Femur (tissue), 1 donor: ENCODE data around the gene ANKDD1A.

Source experiments
- DNase-seq: peaks from one replicate; pipeline ENCODE4 v3.0.0-alpha.2; 2017

Gene ANKDD1A

GRCh38 chr15:64970698-64971097, 59.0 kb downstream of the ANKDD1A start:
- no peak for DNase-seq

DNA sequence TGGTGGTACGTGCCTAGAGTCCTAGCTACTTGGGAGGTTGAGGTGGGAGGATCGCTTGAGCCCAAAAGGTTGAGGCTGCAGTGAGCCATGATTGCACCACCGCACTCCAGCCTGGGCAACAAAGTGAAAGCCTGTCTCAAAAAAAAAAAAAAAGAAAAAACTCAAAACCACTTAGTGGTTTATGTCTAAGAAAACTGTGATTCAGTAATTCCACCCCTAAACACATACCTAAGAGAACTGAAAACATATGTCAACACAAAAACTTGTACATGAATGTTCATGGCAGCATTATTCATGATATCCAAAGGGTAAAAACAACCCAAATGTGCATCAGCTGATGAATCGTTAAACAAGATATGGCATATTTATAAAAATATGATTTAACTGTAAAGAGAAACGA, 63.7 kb downstream of the ANKDD1A start:
- no peak for DNase-seq

DNA sequence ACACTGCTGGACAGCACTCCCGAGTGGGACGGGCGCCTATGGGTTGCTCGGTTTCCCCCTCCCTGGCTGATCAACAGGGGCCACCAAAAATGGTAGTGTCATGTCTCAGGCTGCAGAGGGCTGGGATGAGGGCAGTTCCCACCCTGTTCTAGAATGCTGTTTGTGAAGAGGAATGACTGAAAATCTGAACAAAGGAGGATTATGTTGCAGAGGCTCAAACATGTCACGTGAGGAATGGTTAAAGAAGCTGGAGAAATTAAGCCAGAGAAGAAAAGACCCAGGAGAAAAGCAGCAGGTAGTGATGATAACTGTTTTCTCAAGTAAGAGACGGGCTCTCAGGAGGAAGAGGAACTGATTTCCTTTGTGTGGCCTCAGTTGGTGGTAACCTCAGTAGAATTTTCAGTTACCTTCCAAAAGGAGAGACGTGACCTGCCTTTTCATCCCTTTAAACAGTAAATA, 67.6 kb downstream of the ANKDD1A start:
- DNase-seq = no peak

- DNase-seq = no peak
Observed at GRCh38 chr15:64981812-64982431, 70.2 kb downstream of the ANKDD1A start.

DNA sequence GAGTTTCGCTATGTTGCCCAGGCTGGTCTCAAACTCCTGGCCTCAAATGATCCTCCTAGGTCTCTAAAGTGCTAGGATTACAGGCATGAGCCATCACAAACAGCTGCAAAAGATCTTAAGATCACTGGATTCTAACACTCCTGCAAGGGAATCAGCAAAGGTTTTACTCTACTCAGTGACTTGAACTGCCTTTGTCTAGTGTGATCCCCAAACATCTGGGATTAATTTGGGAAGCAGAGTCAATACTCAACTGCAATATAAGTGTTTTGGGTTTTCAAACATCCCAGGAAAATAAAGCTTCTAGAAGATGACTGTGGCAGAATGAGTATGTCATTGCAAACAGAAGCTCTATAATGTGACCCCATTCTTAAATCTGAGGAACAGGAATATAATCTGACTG, 70.8 kb downstream of the ANKDD1A start:
- no peak for DNase-seq

DNA sequence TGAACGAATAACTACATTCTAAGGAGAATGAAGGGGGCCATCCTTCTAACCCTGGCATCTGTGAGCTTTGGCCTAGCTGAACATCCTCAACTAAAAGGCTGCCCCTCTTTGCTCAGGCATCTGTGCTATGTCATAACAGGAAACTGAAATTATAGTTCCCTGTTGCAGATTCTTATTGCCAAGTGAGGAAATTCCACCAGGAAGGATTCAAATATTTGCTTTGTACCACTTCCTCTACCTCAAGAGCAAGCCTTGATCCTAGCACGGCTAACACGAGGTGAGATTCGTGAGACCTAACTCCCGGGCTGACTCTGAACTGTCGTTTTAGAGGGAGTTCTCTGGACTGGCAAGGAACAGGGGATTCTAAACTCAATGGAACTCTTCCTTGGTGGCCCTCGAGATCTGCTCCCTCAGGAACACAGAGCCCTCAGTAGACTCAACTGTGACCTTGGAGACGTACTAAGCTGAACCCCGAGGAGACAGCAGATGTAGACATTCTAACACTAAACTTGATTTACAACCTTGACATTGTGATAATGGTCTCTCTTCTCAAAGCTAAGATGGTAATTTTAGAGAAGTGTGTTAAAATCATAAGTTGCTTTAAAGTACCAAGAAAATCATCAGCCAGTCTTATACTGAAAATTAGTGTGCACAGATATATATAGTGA, 73.8 kb downstream of the ANKDD1A start:
- DNase-seq = no peak

GRCh38 chr15:64987136-64987535, 75.4 kb downstream of the ANKDD1A start:
- no peak for DNase-seq

DNA sequence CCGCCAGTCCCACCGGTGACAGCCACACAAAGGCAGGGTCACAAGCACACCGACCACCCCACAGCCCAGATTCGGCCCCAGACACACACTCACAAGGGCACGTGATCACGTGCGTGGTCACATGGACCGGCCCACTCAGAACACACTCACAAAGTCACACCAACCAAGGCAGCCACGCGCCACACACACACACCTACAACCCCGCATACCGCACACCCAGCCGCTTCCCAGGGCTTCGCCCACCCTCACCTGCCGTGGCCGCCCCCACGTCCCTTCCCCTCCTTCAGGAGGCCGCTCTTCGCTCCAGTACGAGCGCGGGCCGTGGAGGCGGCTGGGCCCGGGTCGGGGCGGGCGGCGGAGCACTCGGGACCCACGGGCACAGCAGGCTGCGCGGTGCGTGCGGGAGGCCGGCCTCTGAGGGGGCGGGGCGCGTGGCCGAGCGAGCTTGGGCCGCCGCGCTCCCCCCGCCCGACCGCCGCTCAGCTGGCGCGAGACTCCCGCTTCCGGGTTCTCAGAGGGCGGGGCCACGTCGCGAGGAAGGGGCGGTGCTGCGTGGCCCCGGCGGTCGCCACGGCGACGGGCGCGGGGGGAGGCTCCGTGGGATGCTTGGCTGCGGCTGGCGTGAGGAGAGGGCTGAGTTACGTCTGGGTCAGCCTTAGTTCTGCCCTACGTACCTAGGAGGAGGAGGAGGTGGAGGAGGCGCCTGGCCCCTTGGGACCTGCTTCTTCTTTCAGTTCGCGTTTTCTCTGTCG, 77.9 kb downstream of the ANKDD1A start, which contains the start of gene SPG21:
TSS of gene SPG21 (minus strand) at position 499 of the 752 bp plus-strand sequence. CDS start 6,345 bp downstream, outside the sequence.
- DNase-seq = peak; percentile 97

- DNase-seq = no peak
Observed at GRCh38 chr15:64990168-64990470, 78.4 kb downstream of the ANKDD1A start.

DNA sequence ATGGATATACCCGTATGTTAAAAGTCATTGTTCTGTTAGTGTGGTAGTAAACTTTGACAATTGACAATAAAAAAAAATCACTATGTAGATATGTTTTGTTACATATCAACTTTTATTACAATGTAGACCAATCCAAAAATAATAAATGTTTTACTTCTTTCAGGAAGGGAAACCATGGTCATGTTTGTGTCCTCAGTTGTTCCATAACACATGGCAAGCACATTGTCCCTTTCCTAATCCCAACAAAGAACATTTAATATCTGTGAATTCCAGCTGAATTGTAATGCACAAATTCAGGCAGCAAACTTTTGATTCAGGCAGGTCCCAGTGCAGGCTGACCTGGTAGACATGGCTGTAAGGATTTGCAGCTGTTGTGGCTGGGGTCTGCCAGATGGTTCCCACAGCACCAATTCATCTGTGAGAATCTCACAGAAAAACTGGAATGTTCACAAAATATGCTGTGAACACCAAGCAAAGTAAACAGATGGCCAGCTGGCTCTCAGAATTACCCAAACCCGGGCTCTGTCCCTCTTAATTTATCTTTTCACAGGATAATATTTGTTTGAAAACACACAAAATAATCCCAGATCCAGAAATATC, 79.9 kb downstream of the ANKDD1A start:
- peak; percentile 86 for DNase-seq

- DNase-seq = no peak
Observed at GRCh38 chr15:64993290-64993689, 81.6 kb downstream of the ANKDD1A start.

- DNase-seq = no peak
Observed at GRCh38 chr15:64997066-64997465, 85.4 kb downstream of the ANKDD1A start.

DNA sequence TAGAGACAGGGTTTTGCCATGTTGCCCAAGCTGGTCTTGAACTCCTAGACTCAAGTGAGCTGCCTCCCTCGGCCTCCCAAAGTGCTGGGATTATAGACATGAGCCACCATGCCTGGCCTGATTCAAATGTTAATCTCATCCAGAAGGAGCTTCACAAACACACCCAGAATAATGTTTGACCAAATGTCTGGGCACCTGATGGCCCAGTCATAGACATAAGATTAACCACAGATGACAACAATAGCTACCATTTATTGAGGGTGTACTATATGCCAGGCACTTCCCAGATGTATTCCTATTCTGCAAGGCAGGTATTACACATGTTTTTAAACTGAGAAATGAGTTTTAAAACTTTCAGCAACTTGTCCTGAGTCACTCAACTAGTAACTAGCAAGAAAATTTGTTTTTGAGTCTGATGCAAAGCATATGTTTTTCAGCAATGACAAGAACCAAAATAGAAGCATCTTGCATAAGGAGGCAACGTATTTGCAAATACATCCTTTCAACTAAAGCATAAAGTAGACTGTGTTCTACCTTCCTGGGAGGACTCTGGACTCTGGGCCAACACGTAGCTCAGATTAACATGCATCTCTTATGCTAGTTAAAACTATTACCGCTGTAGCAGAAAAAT, 86.2 kb downstream of the ANKDD1A start:
- no peak for DNase-seq

- no peak for DNase-seq
Observed at GRCh38 chr15:65004993-65005392, 93.3 kb downstream of the ANKDD1A start.

GRCh38 chr15:65006876-65007275, 95.2 kb downstream of the ANKDD1A start:
- no peak for DNase-seq
